Stimulated activated naive CD4-positive, alpha-beta T cell (primary cell): ENCODE data around the gene ALDH8A1.

Experiments used
- DNase-seq, 6 experiments: peaks; one replicate each; lab custom pipeline; 2025; lab: John Stamatoyannopoulos, UW

The ALDH8A1 gene, protein sequence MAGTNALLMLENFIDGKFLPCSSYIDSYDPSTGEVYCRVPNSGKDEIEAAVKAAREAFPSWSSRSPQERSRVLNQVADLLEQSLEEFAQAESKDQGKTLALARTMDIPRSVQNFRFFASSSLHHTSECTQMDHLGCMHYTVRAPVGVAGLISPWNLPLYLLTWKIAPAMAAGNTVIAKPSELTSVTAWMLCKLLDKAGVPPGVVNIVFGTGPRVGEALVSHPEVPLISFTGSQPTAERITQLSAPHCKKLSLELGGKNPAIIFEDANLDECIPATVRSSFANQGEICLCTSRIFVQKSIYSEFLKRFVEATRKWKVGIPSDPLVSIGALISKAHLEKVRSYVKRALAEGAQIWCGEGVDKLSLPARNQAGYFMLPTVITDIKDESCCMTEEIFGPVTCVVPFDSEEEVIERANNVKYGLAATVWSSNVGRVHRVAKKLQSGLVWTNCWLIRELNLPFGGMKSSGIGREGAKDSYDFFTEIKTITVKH

GRCh38 chr6:134949927-134950326, at the start of gene ALDH8A1:
Gene ALDH8A1 (minus strand): TSS chr6:134950101. CDS start chr6:134950053, 48 bp downstream.
- no peak for DNase-seq

- no peak for DNase-seq
Observed at GRCh38 chr6:134999107-134999506, 49.2 kb upstream of the ALDH8A1 start.

DNA sequence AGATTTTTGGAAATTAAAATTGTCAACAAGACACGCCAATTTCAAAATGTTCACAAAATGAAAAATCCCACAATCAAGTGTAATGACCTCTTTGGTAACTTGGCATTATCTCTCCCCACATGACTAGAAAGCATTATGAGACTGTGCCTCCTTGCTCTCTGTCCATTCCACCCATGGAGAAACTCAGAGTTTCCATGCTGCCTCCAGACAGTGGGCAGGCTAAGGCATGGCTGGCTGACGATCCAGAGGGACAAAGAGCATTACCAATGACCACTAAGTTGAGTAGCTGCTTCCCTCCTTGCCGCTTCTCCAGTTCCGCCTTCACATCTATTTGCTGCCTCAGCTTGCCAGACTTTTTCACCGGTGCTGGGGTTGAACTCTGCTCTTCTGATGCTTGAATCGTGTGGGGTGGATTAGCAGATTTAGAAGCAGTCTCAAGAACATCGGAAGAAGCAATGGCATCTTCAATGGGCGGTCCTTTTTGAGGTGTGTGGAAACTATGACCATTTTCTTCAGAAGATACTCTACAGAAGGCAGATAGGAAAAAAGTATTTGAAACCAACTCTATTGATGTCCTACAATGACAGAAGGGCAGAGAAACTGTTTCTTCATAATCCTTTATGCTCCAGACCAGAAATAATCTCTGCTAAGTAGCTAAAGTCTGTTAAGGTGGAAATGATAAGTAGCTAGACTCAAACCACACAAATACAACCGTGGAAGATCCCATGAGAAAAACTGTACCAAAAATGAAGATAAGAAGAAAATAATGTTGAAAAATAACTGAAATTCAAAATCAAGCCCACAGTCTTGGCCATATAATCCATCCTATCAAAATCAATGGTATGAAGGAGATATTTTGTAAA, 47.5 kb upstream of the ALDH8A1 start:
- no peak for DNase-seq

GRCh38 chr6:134995536-134995935, 45.6 kb upstream of the ALDH8A1 start:
- no peak for DNase-seq

DNA sequence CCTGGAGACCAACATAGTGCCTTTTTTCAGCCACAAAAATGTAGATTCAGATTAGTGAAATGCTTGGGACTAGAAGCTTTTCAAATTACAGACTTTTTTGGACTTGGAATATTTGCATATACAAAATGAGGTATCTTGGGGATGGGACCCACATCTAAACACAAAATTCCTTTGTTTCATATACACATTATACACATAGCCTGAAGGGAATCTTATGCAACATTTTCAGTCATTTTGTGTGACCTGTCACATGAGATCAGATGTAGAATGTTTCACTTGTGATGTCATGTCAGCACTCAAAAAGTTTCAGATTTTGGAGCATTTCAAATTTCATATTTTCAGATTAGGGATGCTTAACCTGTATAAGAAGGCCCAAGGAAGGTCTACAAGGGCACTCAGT, 44.5 kb upstream of the ALDH8A1 start:
- DNase-seq, result no peak

DNA sequence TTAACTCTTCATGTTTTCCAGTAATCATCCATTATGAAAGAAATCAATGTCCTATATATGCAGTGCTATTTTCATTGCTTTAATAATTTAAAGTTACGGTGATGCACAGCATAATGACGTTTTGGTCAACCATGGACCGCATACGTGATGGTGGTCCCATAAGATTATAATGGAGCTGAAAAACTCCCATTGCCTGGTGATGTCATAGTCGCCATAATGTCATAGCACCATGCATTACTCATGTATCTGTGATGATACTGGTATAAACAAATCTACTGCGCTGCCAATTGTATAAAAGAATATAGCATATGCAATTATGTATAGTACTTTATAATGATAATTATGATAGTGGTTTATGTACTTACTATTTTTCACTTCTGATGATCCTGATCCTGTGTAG, 42.3 kb upstream of the ALDH8A1 start:
- DNase-seq, result no peak

GRCh38 chr6:134990262-134990661, 40.4 kb upstream of the ALDH8A1 start:
- no peak for DNase-seq

DNA sequence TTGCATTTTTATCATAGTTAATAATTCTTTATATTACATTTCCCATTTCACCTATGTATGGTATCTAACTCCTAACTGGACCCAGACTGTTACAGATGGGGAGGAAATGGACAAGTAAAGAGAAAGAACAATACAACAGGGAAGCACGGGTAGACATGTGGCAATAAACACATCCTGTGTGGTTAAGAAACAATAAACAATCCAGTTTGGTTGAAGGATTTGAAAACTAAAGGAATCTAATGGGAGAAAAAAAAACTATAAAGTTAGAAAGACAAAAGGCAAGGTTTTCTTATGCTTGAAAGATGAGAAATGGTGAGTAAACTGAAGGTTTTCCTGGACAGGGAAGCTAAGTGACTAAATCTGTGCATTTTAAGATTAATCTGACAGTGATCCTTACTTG, 34.9 kb upstream of the ALDH8A1 start:
- no peak for DNase-seq

GRCh38 chr6:134983823-134984222, 33.9 kb upstream of the ALDH8A1 start:
- DNase-seq, result no peak

DNA sequence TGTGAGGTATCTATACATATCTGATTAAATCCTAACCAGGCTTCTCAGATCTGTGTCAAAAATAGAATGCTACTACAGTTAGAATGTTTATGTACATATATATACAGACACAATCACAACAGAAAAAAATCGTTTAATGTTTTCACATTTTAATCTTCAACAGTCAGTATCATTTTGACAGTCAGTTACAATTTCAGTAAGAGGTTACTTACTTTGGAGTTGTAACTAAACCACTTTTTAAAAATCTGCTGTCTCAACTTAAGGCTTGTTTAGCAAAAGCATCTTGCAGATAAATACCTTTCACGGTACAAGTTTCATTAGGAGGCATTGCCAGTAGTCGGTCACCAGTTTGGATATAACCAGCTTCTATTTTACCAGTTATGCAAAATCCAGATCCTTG, 32.3 kb upstream of the ALDH8A1 start:
- DNase-seq, result no peak

- no peak for DNase-seq
Observed at GRCh38 chr6:134980846-134981245, 30.9 kb upstream of the ALDH8A1 start.

DNA sequence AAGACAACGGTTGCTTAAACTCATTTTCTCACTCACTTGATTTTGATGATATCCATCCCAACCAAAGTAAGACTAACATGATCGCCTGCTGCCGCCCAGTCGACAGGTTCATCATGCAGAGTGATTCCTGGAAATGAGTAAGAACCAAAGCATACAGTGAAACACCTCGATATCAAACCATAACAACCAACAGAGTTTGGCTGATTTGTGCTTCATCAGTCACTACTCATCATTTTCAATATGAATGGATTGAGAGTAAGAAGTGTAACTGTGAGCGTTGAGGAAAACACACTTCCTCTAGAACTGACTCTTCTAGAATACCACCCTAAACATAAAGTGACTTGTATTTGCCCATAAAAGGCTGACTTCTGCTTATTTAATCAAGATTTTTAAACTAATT, 29.2 kb upstream of the ALDH8A1 start:
- DNase-seq, result no peak

- no peak for DNase-seq
Observed at GRCh38 chr6:134974370-134974769, 24.5 kb upstream of the ALDH8A1 start.

- DNase-seq, result no peak
Observed at GRCh38 chr6:134967711-134968110, 17.8 kb upstream of the ALDH8A1 start.

DNA sequence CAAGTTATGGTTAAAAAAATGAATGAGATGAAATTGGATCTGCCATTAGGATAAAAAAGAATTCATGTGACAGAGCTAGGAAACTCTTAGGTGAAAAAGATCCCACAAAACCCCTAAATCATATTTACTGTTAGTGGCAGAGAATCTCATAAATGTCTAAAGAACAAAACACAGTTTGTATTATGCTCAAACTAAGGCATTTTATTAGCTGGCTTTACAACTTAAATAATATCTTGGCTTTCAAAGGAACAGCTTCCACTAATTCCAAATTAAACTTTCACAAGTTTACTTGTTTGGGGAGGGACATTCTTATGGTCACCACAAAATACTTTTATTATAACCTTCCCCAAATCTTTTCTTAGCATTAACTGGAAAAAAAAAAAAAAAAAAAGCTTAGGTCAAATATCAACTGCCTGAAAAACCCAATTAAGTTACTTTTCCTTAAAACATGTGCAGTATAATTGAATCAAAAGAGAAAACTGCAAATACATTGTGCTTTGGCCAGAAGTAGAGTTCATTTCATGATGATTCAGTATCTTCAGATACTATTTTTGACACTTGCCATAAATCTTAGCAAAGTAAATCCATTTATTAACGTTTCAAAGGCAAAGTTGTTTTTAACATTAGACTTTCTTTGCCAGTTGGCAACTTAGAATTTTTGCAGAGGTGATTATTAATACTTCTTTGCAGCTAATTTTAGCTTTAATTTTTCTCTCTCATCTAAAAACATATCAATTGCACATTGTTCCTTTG, 14.7 kb upstream of the ALDH8A1 start:
- DNase-seq, result no peak

DNA sequence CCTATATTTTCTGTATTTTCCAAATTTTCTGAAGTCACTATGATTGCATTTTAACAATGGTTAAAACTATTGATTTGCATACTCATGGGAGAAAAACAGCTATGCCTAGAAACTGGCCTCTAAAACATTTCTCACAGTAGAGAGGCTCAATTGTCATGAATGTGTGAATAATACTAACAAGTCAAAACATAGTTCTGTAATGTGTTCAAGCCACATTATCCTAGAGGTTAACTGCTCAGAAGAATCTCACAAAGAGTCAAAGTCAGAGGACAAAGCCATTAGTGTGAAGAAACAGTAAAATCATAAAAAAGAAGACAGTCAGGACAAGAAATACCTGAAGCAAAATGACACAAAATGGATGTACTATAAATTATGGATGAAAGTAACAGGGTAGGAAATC, 12.5 kb upstream of the ALDH8A1 start:
- no peak for DNase-seq

GRCh38 chr6:134961366-134961765, 11.5 kb upstream of the ALDH8A1 start:
- DNase-seq, result no peak

DNA sequence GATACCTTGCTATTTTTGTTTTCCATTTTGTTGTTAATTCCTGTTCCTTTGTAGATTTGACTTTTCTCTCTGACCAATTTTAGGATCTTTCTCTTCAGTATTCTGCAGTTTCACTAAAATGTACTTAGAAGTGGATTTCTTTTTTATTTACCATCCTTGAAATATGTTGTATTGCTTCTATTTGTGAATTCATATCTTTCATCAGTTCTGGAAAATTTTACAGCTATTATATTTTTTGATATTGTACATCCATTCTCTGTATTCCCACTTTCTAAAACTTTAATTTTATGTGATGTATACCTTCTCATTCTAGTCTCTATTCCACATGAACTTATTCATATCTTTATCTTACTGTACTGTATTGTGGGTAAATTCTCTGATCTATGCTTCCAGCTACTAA, 9.7 kb upstream of the ALDH8A1 start:
- no peak for DNase-seq

- DNase-seq, result no peak
Observed at GRCh38 chr6:134956676-134957075, 6.8 kb upstream of the ALDH8A1 start.

- DNase-seq, result no peak
Observed at GRCh38 chr6:134956032-134956431, 6.1 kb upstream of the ALDH8A1 start.

DNA sequence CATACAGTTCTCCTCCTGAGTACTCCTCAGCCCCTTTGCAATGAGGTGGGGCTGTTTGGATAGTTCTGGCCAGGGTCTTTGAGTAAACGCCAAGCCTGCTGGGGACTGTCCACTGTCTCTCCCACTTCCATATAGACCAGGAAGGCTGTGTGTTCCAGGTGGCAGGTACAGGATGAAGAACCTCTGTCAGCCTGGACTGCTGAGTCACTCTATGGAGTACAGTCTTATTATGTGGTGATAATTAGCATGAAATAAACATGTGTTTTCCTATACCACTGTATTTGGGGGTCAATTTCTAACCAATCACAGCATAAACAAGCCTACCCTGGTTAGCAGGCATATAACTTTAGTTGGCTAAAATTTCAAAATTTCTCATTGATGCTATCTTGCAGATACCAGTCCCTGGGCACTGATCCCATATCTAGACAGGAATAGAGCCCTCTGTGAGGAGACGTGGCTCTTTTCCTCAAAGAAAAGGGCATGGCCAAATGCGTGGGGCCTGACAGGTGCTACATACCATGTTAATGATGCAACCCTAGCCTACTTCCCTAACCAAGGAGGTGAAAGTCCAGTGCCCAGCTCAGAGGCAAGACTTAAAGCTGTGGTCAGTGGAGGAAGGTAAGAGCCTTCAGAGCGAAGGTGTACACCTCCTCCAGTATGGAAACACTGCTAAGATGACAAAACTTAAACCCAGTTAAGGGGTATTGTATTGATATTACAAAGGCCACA, 4.5 kb upstream of the ALDH8A1 start:
- DNase-seq, result no peak
